ENCODE data around the gene AK5.
A peak's percentile ranks its signal among the peaks of the same experiment; 100 is the strongest.
"Not testable (repeated sequence)": the region's sequence is repeated elsewhere in the genome, so short reads cannot be mapped to it uniquely, and the experiment has no call there.

Gene AK5

GRCh38 chr1:77283701-77284425, 2.0 kb downstream of the AK5 start:
- H3K27ac ChIP-seq, result no peak overlapping the region
- DNase-seq (ENCODE audit: low read depth, low spot score), result no peak

GRCh38 chr1:77287535-77287934, 5.7 kb downstream of the AK5 start:
- no peak overlapping the region for H3K27ac ChIP-seq
- no peak for DNase-seq (ENCODE audit: low read depth, low spot score)

GRCh38 chr1:77288275-77288674, 6.5 kb downstream of the AK5 start:
- DNase-seq (ENCODE audit: low read depth, low spot score), result no peak
- no peak overlapping the region for H3K27ac ChIP-seq

- no peak overlapping the region for H3K27ac ChIP-seq
- no peak for DNase-seq (ENCODE audit: low read depth, low spot score)
Measured at GRCh38 chr1:77290576-77290975, 8.8 kb downstream of the AK5 start.

- no peak overlapping the region for H3K27ac ChIP-seq
- DNase-seq (ENCODE audit: low read depth, low spot score), result no peak
Measured at GRCh38 chr1:77292551-77292950, 10.7 kb downstream of the AK5 start.

- peak; percentile 31 for DNase-seq (ENCODE audit: low read depth, low spot score)
- H3K27ac ChIP-seq, result no peak overlapping the region
Measured at GRCh38 chr1:77300566-77300965, 18.7 kb downstream of the AK5 start.

- H3K27ac ChIP-seq, result no peak overlapping the region
- no peak for DNase-seq (ENCODE audit: low read depth, low spot score)
Measured at GRCh38 chr1:77303387-77303786, 21.6 kb downstream of the AK5 start.

- H3K27ac ChIP-seq, result no peak overlapping the region
- no peak for DNase-seq (ENCODE audit: low read depth, low spot score)
Measured at GRCh38 chr1:77308889-77309621, 27.2 kb downstream of the AK5 start.

GRCh38 chr1:77310924-77311323, 29.1 kb downstream of the AK5 start:
- no peak overlapping the region for H3K27ac ChIP-seq
- no peak for DNase-seq (ENCODE audit: low read depth, low spot score)

GRCh38 chr1:77312364-77312763, 30.5 kb downstream of the AK5 start:
- not testable (repeated sequence) for DNase-seq (ENCODE audit: low read depth, low spot score); H3K27ac ChIP-seq

- no peak for DNase-seq (ENCODE audit: low read depth, low spot score)
- H3K27ac ChIP-seq, result no peak overlapping the region
Measured at GRCh38 chr1:77313491-77313890, 31.7 kb downstream of the AK5 start.

GRCh38 chr1:77316006-77316405, 34.2 kb downstream of the AK5 start:
- H3K27ac ChIP-seq, result peak overlapping the region; percentile 20
- peak; percentile 16 for DNase-seq (ENCODE audit: low read depth, low spot score)

- no peak for DNase-seq (ENCODE audit: low read depth, low spot score)
- H3K27ac ChIP-seq, result no peak overlapping the region
Measured at GRCh38 chr1:77316966-77317365, 35.1 kb downstream of the AK5 start.

- DNase-seq (ENCODE audit: low read depth, low spot score), result no peak
- no peak overlapping the region for H3K27ac ChIP-seq
Measured at GRCh38 chr1:77319036-77319705, 37.4 kb downstream of the AK5 start.

GRCh38 chr1:77322061-77322900, 40.5 kb downstream of the AK5 start:
- H3K27ac ChIP-seq, result peak overlapping the region; percentile 72
- DNase-seq (ENCODE audit: low read depth, low spot score), result peak; percentile 66

- DNase-seq (ENCODE audit: low read depth, low spot score), result no peak
- H3K27ac ChIP-seq, result no peak overlapping the region
Measured at GRCh38 chr1:77333501-77333900, 51.7 kb downstream of the AK5 start.

GRCh38 chr1:77336729-77337128, 54.9 kb downstream of the AK5 start:
- no peak overlapping the region for H3K27ac ChIP-seq
- DNase-seq (ENCODE audit: low read depth, low spot score), result no peak

- H3K27ac ChIP-seq, result no peak overlapping the region
- DNase-seq (ENCODE audit: low read depth, low spot score), result no peak
Measured at GRCh38 chr1:77339326-77339725, 57.5 kb downstream of the AK5 start.

GRCh38 chr1:77341195-77341594, 59.4 kb downstream of the AK5 start:
- no peak for DNase-seq (ENCODE audit: low read depth, low spot score)

GRCh38 chr1:77342745-77343144, 60.9 kb downstream of the AK5 start:
- DNase-seq (ENCODE audit: low read depth, low spot score), result no peak
- no peak overlapping the region for H3K27ac ChIP-seq

More at GRCh38 chr1:77341195-77341594, 59.4 kb downstream of the AK5 start:
- H3K27ac ChIP-seq, result no peak overlapping the region

All from epithelial cell of prostate (primary cell).